Lung (tissue), 12 donors: ENCODE measurements around the gene DET1. TPM values are rescaled to one million over a fixed set of nuclear protein-coding genes. Genes with fewer than 3 reads are reported as not detected.

Source experiments
- ATAC-seq: fragments of 200-7000 bp; cut with Tn5 transposase; one replicate; pipeline ENCODE4 v1.9.1; 2020; ENCODE audit warnings: moderate number of reproducible peaks; ENCODE audit not compliant: insufficient read depth, low FRiP score
- DNase-seq, 3 donors: peaks; one replicate each; pipeline ENCODE4 v3.0.0-alpha.2; 2013 to 2017
- H3K27ac ChIP-seq, 2 donors: one replicate each; pipeline ENCODE4 v1.5.1; 2013; ENCODE audit warnings: mild to moderate bottlenecking in 2 of 2, moderate library complexity in 2 of 2, control low read depth in 1 of 2, inconsistent platforms in 1 of 2, low read depth in 1 of 2, low read length in 1 of 2
- H3K27me3 ChIP-seq, 3 donors: one replicate each; pipeline ENCODE4 v1.5.1; 2013; ENCODE audit warnings: low read length in 2 of 3; ENCODE audit not compliant: control insufficient read depth in 3 of 3, insufficient read depth in 3 of 3
- H3K36me3 ChIP-seq, 4 donors: one replicate each; pipeline ENCODE4 v1.5.1; 2013; ENCODE audit warnings: low read length in 4 of 4, mild to moderate bottlenecking in 1 of 4, moderate library complexity in 1 of 4; ENCODE audit not compliant: control insufficient read depth in 4 of 4, insufficient read depth in 4 of 4
- H3K4me1 ChIP-seq, 5 donors: one replicate each; pipeline ENCODE4 v1.5.1; 2013; ENCODE audit warnings: low read length in 5 of 5, mild to moderate bottlenecking in 2 of 5, moderate library complexity in 1 of 5; ENCODE audit not compliant: control insufficient read depth in 5 of 5, insufficient read depth in 5 of 5
- H3K4me3 ChIP-seq: one replicate; pipeline ENCODE4 v1.5.1; 2013; ENCODE audit warnings: mild to moderate bottlenecking, control low read depth, moderate library complexity
- H3K9ac ChIP-seq, 2 donors: one replicate each; pipeline ENCODE4 v1.5.1; 2013; ENCODE audit warnings: low read length in 2 of 2, control low read depth in 1 of 2; ENCODE audit not compliant: insufficient read depth in 1 of 2
- H3K9me3 ChIP-seq, 4 donors: one replicate each; pipeline ENCODE4 v1.5.1; 2013; ENCODE audit warnings: low read length in 3 of 4, mild to moderate bottlenecking in 1 of 4, moderate library complexity in 1 of 4; ENCODE audit not compliant: control insufficient read depth in 4 of 4, insufficient read depth in 3 of 4
- whole genome bisulfite sequencing, 2 donors: extraction: QIAGEN DNeasy Blood & Tissue Kit; methylation state at CpG; one replicate each; pipeline ENCODE4 v1.1.7; 2013; 5-methylcytosine and 5-hydroxymethylcytosine counted together
- polyA plus RNA-seq, 2 donors: library from polyadenylated mRNA; stranded (reverse); fragments of 200-250 nt; gene quantifications; one replicate each; pipeline ENCODE4 v1.2.1, GENCODE V29; 2013
- total RNA-seq, 2 donors: library from RNA; depleted of rRNA in 1 of 2; stranded (reverse); fragments of >200 nt in 1 of 2; gene quantifications; one replicate each; pipeline ENCODE4 v1.2.1, GENCODE V29; 2014 to 2021
- TF ChIP-seq, protein P1 (sequence below): IDR thresholded peaks from 2 replicates; pipeline ENCODE4 v1.5.1; 2012; ENCODE audit warnings: mild to moderate bottlenecking; ENCODE audit errors: control extremely low read depth, extremely low read depth
- donor health status: control.
- donor health status: control.
- donor health status: Bipolar disorder and iron deficiency.
- donor health status: healthy.
- donor health status: DM: yes; HTN: yes; CAD: no.

Gene DET1
- total and polyA plus RNA-seq, 4 donors, result 2.9 to 13.7 (median 4.4) TPM

DNA sequence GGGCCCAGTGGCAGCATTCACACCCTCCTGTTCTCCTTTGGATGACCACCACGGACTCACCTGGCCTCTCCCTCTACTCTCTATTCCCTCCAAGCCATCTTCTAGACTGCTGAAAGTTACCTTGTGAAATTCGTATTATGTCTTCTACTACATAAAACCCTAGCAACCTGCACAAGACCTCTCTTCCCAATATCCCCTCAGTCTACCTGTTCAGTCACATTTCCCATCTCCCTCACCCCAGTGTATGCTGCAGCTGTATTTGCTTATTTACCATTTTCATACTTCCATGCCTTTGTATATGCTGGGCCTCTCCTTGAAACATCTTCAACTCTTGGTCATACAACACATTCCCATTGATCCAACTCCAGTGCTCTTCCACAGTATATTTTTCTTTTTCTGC is 35.3 kb downstream of the DET1 start:
- Histone ChIP-seq H3K9me3 (no peaks in the 10 kb centered on the region), H3K27ac (no peak overlapping the region), H3K36me3 (peaks cover 15 to 40% (median 23%) of the 10 kb centered on the region in 4 donors), H3K27me3 (no peaks in the 10 kb centered on the region), H3K4me3 (no peak overlapping the region), H3K9ac (no peak overlapping the region), H3K4me1 (no peaks in the 10 kb centered on the region)
- 96 to 97% methylated on average over 2 of the region's 2 CpGs for WGBS, 2 donors
- TF ChIP-seq, protein P1, sequence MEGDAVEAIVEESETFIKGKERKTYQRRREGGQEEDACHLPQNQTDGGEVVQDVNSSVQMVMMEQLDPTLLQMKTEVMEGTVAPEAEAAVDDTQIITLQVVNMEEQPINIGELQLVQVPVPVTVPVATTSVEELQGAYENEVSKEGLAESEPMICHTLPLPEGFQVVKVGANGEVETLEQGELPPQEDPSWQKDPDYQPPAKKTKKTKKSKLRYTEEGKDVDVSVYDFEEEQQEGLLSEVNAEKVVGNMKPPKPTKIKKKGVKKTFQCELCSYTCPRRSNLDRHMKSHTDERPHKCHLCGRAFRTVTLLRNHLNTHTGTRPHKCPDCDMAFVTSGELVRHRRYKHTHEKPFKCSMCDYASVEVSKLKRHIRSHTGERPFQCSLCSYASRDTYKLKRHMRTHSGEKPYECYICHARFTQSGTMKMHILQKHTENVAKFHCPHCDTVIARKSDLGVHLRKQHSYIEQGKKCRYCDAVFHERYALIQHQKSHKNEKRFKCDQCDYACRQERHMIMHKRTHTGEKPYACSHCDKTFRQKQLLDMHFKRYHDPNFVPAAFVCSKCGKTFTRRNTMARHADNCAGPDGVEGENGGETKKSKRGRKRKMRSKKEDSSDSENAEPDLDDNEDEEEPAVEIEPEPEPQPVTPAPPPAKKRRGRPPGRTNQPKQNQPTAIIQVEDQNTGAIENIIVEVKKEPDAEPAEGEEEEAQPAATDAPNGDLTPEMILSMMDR, result no peak
- no peak for DNase-seq
- ATAC-seq, result no peak

DNA sequence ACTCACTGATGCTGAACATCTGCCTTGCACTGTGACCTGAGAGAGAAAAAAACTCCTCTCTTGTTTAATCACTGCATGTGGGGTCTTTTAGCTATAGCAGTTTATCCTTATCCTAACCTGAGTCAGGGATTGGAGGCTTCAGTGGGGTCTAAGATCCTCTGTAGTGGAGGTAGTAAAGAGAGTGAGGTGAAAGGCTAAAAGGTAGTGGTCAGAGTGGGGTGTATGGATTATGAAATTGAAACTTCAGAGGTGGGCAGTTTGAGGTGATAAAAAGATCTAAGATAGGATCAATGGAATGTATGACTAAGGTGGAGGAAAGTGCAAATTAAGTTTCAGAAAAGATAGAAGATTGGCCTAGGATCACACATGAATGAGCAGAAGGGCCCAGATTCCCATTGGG is 36.5 kb downstream of the DET1 start:
- no peak overlapping the region for H3K4me3 ChIP-seq
- DNase-seq (no peak), ATAC-seq (no peak)
- H3K27me3 ChIP-seq, result no peaks in the 10 kb centered on the region
- peaks cover 16 to 39% (median 23%) of the 10 kb centered on the region in 4 donors for H3K36me3 ChIP-seq
- TF ChIP-seq, protein P1, result no peak
- no peak overlapping the region for H3K9ac ChIP-seq
- no peak overlapping the region for H3K27ac ChIP-seq
- no peaks in the 10 kb centered on the region for H3K4me1 ChIP-seq
- no peaks in the 10 kb centered on the region for H3K9me3 ChIP-seq

DNA sequence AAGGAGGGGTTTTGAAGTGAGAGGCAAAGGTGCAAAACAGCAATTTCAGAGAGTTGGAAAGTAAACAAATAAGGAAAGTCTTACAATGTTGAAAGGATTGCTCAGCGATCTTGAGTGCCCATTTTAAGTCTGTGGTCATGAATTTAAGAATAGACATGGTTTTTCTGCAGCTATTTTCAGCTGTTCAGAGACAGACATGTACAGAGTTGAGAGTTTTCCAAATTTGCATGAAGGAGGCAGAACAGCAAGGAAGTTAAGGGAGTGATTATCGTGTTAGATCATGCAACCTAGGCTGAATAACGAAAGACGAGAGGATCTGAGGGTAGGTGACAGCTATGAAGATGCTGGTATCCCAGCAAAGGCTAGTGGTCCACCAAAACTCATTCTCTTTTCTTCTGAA is 37.2 kb downstream of the DET1 start:
- H3K9ac ChIP-seq, result no peak overlapping the region
- H3K4me1 ChIP-seq, result no peaks in the 10 kb centered on the region
- DNase-seq, result no peak
- peaks cover 16 to 39% (median 23%) of the 10 kb centered on the region in 4 donors for H3K36me3 ChIP-seq
- H3K4me3 ChIP-seq, result no peak overlapping the region
- 93 to 96% methylated on average over 4 of the region's 4 CpGs for WGBS, 2 donors
- ATAC-seq, result no peak
- H3K27ac ChIP-seq, result no peak overlapping the region
- H3K27me3 ChIP-seq, result no peaks in the 10 kb centered on the region
- TF ChIP-seq, protein P1, result no peak
- no peaks in the 10 kb centered on the region for H3K9me3 ChIP-seq

DNA sequence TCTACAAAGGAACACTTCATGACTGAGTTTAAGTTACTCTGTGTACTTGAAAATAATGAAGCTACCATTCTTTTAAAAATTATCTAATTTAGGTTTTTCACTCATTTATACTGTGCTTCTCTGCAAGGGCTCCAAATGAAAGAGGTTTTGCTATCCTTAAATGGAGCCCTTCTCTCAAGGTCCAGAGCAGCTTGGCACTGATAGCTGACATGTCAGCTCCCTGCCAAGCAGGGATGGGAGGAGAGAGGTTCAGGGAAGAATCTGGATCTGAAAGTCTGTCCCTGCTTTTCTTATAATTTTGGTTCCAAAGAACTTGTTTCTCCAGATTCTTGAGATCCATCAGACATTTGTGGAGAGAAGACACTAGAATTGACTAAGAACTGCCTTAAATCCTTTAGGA is 39.9 kb downstream of the DET1 start:
- Histone ChIP-seq H3K27me3 (no peaks in the 10 kb centered on the region), H3K4me1 (no peaks in the 10 kb centered on the region), H3K36me3 (peaks cover 11 to 34% (median 14%) of the 10 kb centered on the region in 4 donors), H3K9ac (no peak overlapping the region), H3K27ac (no peak overlapping the region), H3K9me3 (no peaks in the 10 kb centered on the region), H3K4me3 (no peak overlapping the region)
- DNase-seq (peak in 1 of 3 donors; percentile 2), ATAC-seq (no peak)
- TF ChIP-seq, protein P1, result no peak
